Mesendoderm (in vitro differentiated cells): Measurements from ENCODE around the gene NEURL1.
A peak's percentile ranks its signal among the peaks of the same experiment; 100 is the strongest.

Experiments used
- DNase-seq: peaks from one replicate; pipeline ENCODE4 v3.0.0; 2013
- H2AK5ac ChIP-seq: 2 replicates; pipeline ENCODE4 v1.6.1; 2013; ENCODE audit warnings: low read length, inconsistent platforms
- H2BK120ac ChIP-seq: 2 replicates; pipeline ENCODE4 v1.6.1; 2013; ENCODE audit warnings: low read depth, mild to moderate bottlenecking, low read length, moderate library complexity, mixed read lengths
- H2BK15ac ChIP-seq: replicated peaks from 2 replicates; pipeline ENCODE4 v1.6.1; 2013; ENCODE audit warnings: low read depth, mild to moderate bottlenecking, moderate library complexity
- H2BK5ac ChIP-seq: 2 replicates; pipeline ENCODE4 v1.6.1; 2013; ENCODE audit warnings: low read length, inconsistent platforms
- H3K18ac ChIP-seq: 2 replicates; pipeline ENCODE4 v1.6.1; 2013; ENCODE audit warnings: mild to moderate bottlenecking, low read length, mixed read lengths
- H3K23ac ChIP-seq: one replicate; pipeline ENCODE4 v1.6.1; 2013; ENCODE audit warnings: low read length
- H3K27ac ChIP-seq: 2 replicates; pipeline ENCODE4 v1.5.1; 2013; ENCODE audit warnings: low read depth, mild to moderate bottlenecking, inconsistent platforms, low read length, moderate library complexity
- H3K27me3 ChIP-seq: 2 replicates; pipeline ENCODE4 v1.6.1; 2013; ENCODE audit warnings: low read length, control low read depth, mild to moderate bottlenecking, inconsistent platforms; ENCODE audit not compliant: insufficient read depth, poor library complexity
- H3K36me3 ChIP-seq: 2 replicates; pipeline ENCODE4 v1.6.1; 2013; ENCODE audit warnings: low read length, inconsistent platforms; ENCODE audit not compliant: control insufficient read depth, insufficient read depth
- H3K4ac ChIP-seq: one replicate; pipeline ENCODE4 v1.6.1; 2013; ENCODE audit warnings: low read depth, mild to moderate bottlenecking, low read length, moderate library complexity
- H3K4me1 ChIP-seq: 2 replicates; pipeline ENCODE4 v1.6.1; 2013; ENCODE audit warnings: low read depth, low read length, inconsistent platforms; ENCODE audit not compliant: control insufficient read depth
- H3K4me2 ChIP-seq: 2 replicates; pipeline ENCODE4 v1.6.1; 2013; ENCODE audit warnings: low read length
- H3K4me3 ChIP-seq: 2 replicates; pipeline ENCODE4 v1.5.1; 2013; ENCODE audit warnings: mild to moderate bottlenecking, low read length
- H3K56ac ChIP-seq: one replicate; pipeline ENCODE4 v1.6.1; 2013; ENCODE audit warnings: low read length
- H3K79me1 ChIP-seq: 2 replicates; pipeline ENCODE4 v1.6.1; 2013; ENCODE audit warnings: low read length, inconsistent platforms
- H3K79me2 ChIP-seq: 2 replicates; pipeline ENCODE4 v1.6.1; 2013; ENCODE audit warnings: mild to moderate bottlenecking, low read length; ENCODE audit not compliant: control insufficient read depth, insufficient read depth
- H3K9ac ChIP-seq: 2 replicates; pipeline ENCODE4 v1.6.1; 2013; ENCODE audit warnings: low read length, inconsistent platforms
- H4K5ac ChIP-seq: one replicate; pipeline ENCODE4 v1.6.1; 2013; ENCODE audit warnings: low read length
- H4K8ac ChIP-seq: one replicate; pipeline ENCODE4 v1.6.1; 2013; ENCODE audit warnings: low read depth, mild to moderate bottlenecking, control low read depth, low read length, moderate library complexity
- WGBS: extraction: QIAGEN DNeasy Blood & Tissue Kit; methylation state at CpG from one replicate; pipeline ENCODE4 v1.1.7; 2013; ENCODE audit warnings: low lambda C conversion rate, missing lambda C conversion rate; ENCODE audit not compliant: insufficient coverage; ENCODE audit errors: extremely low coverage; 5-methylcytosine and 5-hydroxymethylcytosine counted together

Gene NEURL1

GRCh38 chr10:103564776-103565520 is 71.4 kb downstream of the NEURL1 start:
- Histone ChIP-seq H3K4ac (no peak overlapping the region), H2BK120ac (no peak overlapping the region), H3K79me2 (no peaks in the 10 kb centered on the region), H3K9ac (no peak overlapping the region), H2AK5ac (no peak overlapping the region), H3K4me1 (no peaks in the 10 kb centered on the region), H2BK15ac (no peak overlapping the region), H3K4me3 (no peak overlapping the region), H3K18ac (no peak overlapping the region), H3K56ac (peak overlapping the region; percentile 25), H3K79me1 (no peaks in the 10 kb centered on the region), H3K36me3 (no peaks in the 10 kb centered on the region), H2BK5ac (no peak overlapping the region), H4K8ac (no peak overlapping the region), H3K23ac (no peak overlapping the region), H3K27ac (no peak overlapping the region), H3K27me3 (no peaks in the 10 kb centered on the region), H4K5ac (no peak overlapping the region), H3K4me2 (no peak overlapping the region)
- DNase-seq = peak; percentile 48
- no CpG with 5 or more reads among the region's 12 CpGs for WGBS

- H3K4me2 ChIP-seq = no peak overlapping the region
- H4K8ac ChIP-seq = no peak overlapping the region
- H3K23ac ChIP-seq = no peak overlapping the region
- no peak overlapping the region for H3K9ac ChIP-seq
- no peaks in the 10 kb centered on the region for H3K36me3 ChIP-seq
- H4K5ac ChIP-seq = no peak overlapping the region
- H3K27me3 ChIP-seq = no peaks in the 10 kb centered on the region
- H2BK120ac ChIP-seq = no peak overlapping the region
- no peak overlapping the region for H3K56ac ChIP-seq
- DNase-seq = no peak
- H3K4ac ChIP-seq = no peak overlapping the region
- no CpG with 5 or more reads among the region's 3 CpGs for WGBS
- H3K79me2 ChIP-seq = no peaks in the 10 kb centered on the region
- H3K4me3 ChIP-seq = no peak overlapping the region
- H3K27ac ChIP-seq = no peak overlapping the region
- H3K4me1 ChIP-seq = no peaks in the 10 kb centered on the region
- H3K18ac ChIP-seq = no peak overlapping the region
- no peak overlapping the region for H2BK15ac ChIP-seq
- no peak overlapping the region for H2BK5ac ChIP-seq
- no peaks in the 10 kb centered on the region for H3K79me1 ChIP-seq
- no peak overlapping the region for H2AK5ac ChIP-seq
These were observed 73.0 kb downstream of the NEURL1 start for GRCh38 chr10:103566536-103566935.

- H2AK5ac ChIP-seq = no peak overlapping the region
- no peak overlapping the region for H2BK15ac ChIP-seq
- H2BK120ac ChIP-seq = no peak overlapping the region
- no peak overlapping the region for H4K5ac ChIP-seq
- no peak for DNase-seq
- H3K4me1 ChIP-seq = no peaks in the 10 kb centered on the region
- no peak overlapping the region for H3K4ac ChIP-seq
- H3K23ac ChIP-seq = no peak overlapping the region
- no peak overlapping the region for H2BK5ac ChIP-seq
- no CpG with 5 or more reads among the region's 5 CpGs for whole genome bisulfite sequencing
- no peak overlapping the region for H3K9ac ChIP-seq
- H3K36me3 ChIP-seq = no peaks in the 10 kb centered on the region
- no peak overlapping the region for H3K27ac ChIP-seq
- H3K79me2 ChIP-seq = no peaks in the 10 kb centered on the region
- H3K4me2 ChIP-seq = no peak overlapping the region
- no peak overlapping the region for H3K4me3 ChIP-seq
- H3K79me1 ChIP-seq = no peaks in the 10 kb centered on the region
- H3K18ac ChIP-seq = no peak overlapping the region
- no peak overlapping the region for H4K8ac ChIP-seq
- H3K27me3 ChIP-seq = no peaks in the 10 kb centered on the region
- no peak overlapping the region for H3K56ac ChIP-seq
These were observed 75.0 kb downstream of the NEURL1 start for GRCh38 chr10:103568505-103568904.

- Histone ChIP-seq H3K18ac (no peak overlapping the region), H2BK5ac (no peak overlapping the region), H3K27ac (no peak overlapping the region), H4K8ac (no peak overlapping the region), H4K5ac (no peak overlapping the region), H3K4me2 (no peak overlapping the region), H3K4ac (no peak overlapping the region), H3K9ac (no peak overlapping the region), H3K36me3 (no peaks in the 10 kb centered on the region), H3K4me3 (no peak overlapping the region), H3K23ac (no peak overlapping the region), H2BK120ac (no peak overlapping the region), H2AK5ac (no peak overlapping the region), H3K27me3 (no peaks in the 10 kb centered on the region), H3K79me2 (no peaks in the 10 kb centered on the region), H3K79me1 (no peaks in the 10 kb centered on the region), H2BK15ac (no peak overlapping the region), H3K56ac (no peak overlapping the region), H3K4me1 (no peaks in the 10 kb centered on the region)
- no peak for DNase-seq
- no CpG with 5 or more reads among the region's 5 CpGs for WGBS
These were observed 76.4 kb downstream of the NEURL1 start for GRCh38 chr10:103569896-103570295.

- H3K9ac ChIP-seq = no peak overlapping the region
- H3K27ac ChIP-seq = no peak overlapping the region
- H3K79me1 ChIP-seq = no peaks in the 10 kb centered on the region
- H3K4me3 ChIP-seq = no peak overlapping the region
- no peak overlapping the region for H4K8ac ChIP-seq
- H3K27me3 ChIP-seq = no peaks in the 10 kb centered on the region
- H2BK120ac ChIP-seq = no peak overlapping the region
- H3K56ac ChIP-seq = no peak overlapping the region
- H3K4me1 ChIP-seq = no peaks in the 10 kb centered on the region
- no peak overlapping the region for H4K5ac ChIP-seq
- H3K36me3 ChIP-seq = no peaks in the 10 kb centered on the region
- H2BK15ac ChIP-seq = no peak overlapping the region
- no peak overlapping the region for H2AK5ac ChIP-seq
- no peak overlapping the region for H2BK5ac ChIP-seq
- H3K18ac ChIP-seq = no peak overlapping the region
- DNase-seq = no peak
- WGBS = no CpG with 5 or more reads among the region's 28 CpGs
- H3K4me2 ChIP-seq = no peak overlapping the region
- no peak overlapping the region for H3K23ac ChIP-seq
- no peaks in the 10 kb centered on the region for H3K79me2 ChIP-seq
- H3K4ac ChIP-seq = no peak overlapping the region
These were observed 77.5 kb downstream of the NEURL1 start for GRCh38 chr10:103570844-103571655.
